LNCAP (cell line): ENCODE results near the gene NEFH.

ENCODE experiments used
- CTCF ChIP-seq: fragments of 450-650 bp; IDR thresholded peaks from 2 replicates; pipeline ENCODE4 v1.5.1; 2017; ENCODE audit warnings: mild to moderate bottlenecking

NEFH gene

GRCh38 chr22:29509815-29510214 lies 29.8 kb downstream of the NEFH start:
- no peak for TF ChIP-seq CTCF

- no peak for TF ChIP-seq CTCF
These were observed 30.5 kb downstream of the NEFH start for GRCh38 chr22:29510542-29510941.

- no peak for TF ChIP-seq CTCF
These were observed 31.3 kb downstream of the NEFH start for GRCh38 chr22:29511126-29511862.

- no peak for TF ChIP-seq CTCF
These were observed 32.0 kb downstream of the NEFH start for GRCh38 chr22:29512031-29512430.

GRCh38 chr22:29517215-29517908 lies 37.3 kb downstream of the NEFH start:
- TF ChIP-seq CTCF: no peak

GRCh38 chr22:29518427-29518826 lies 38.4 kb downstream of the NEFH start:
- no peak for TF ChIP-seq CTCF

GRCh38 chr22:29519996-29520395 lies 40.0 kb downstream of the NEFH start:
- no peak for TF ChIP-seq CTCF
